GM10248 (cell line): ENCODE data around the gene BCL2.
"Not testable (repeated sequence)": the region's sequence is repeated elsewhere in the genome, so short reads cannot be mapped to it uniquely, and the experiment has no call there.

Experiments used
- CTCF ChIA-PET: fragments of 300-600 bp; sonication (Branson Sonifier 250); formaldehyde crosslinking; extraction: SDS; loops from one replicate; lab custom pipeline; 2021; ENCODE audit warnings: antibody characterized with exemption; lab: Yijun Ruan, JAX
- POLR2A ChIA-PET: fragments of 350-650 bp; sonication (Branson Sonifier 250); formaldehyde crosslinking; extraction: SDS; loops from one replicate; lab custom pipeline; 2020; ENCODE audit warnings: antibody characterized with exemption; lab: Yijun Ruan, JAX
- DNase-seq: peaks from one replicate; pipeline ENCODE4 v3.0.0; 2012; ENCODE audit errors: extremely low spot score
- CTCF ChIP-seq: IDR thresholded peaks from 2 replicates; pipeline ENCODE4 v1.5.1; 2012; ENCODE audit warnings: mild to moderate bottlenecking, low read depth; ENCODE audit errors: extremely low read depth, missing control alignments, control extremely low read depth

The BCL2 gene

GRCh38 chr18:63236406-63236805 is 83.2 kb downstream of the BCL2 start:
- CTCF ChIA-PET = interaction anchor here (1.8 kb wide), 1 partner anchor 35 kb away, joined by 4 read pairs; no protein-coding TSS in a partner anchor

GRCh38 chr18:63235920-63236319 is 83.6 kb downstream of the BCL2 start:
- DNase-seq, POLR2A ChIA-PET, CTCF ChIA-PET: not testable (repeated sequence)

More at GRCh38 chr18:63236406-63236805, 83.2 kb downstream of the BCL2 start:
- no peak for DNase-seq
- POLR2A ChIA-PET = no interaction called here
- TF ChIP-seq CTCF = no peak

- TF ChIP-seq CTCF = no peak
- DNase-seq = no peak
- POLR2A ChIA-PET = no interaction called here
- CTCF ChIA-PET = no interaction called here
Observed at GRCh38 chr18:63234841-63235240, 84.7 kb downstream of the BCL2 start.

GRCh38 chr18:63234432-63234831 is 85.1 kb downstream of the BCL2 start:
- DNase-seq = no peak
- no peak for TF ChIP-seq CTCF
- ChIA-PET POLR2A (no interaction called here), CTCF (interaction anchor here (1.2 kb wide), 1 partner anchor 38 kb away, joined by 3 read pairs; no protein-coding TSS in a partner anchor)

DNA sequence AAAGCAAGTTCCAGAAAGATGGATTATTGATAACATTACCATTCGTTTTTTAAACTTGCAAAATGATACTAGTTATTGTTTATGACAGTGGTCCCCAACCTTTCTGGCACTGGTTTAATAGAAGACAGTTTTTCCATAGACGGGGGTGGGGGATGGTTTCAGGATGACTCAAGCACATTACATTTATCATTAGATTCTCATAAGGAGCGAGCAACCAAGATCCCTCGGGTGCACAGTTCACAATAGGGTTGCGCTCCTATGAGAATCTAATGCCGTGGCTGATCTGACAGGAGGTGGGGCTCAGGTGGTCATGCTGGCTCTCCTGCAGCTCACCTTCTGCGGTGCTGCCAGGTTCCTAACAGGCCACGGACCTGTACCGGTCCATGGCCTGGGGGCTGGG is 86.2 kb downstream of the BCL2 start:
- TF ChIP-seq CTCF = no peak
- no peak for DNase-seq
- CTCF ChIA-PET = interaction anchor here (1.2 kb wide), 2 partner anchors 9 to 37 kb away, joined by 3 read pairs; no protein-coding TSS in a partner anchor
- POLR2A ChIA-PET = no interaction called here

- DNase-seq = no peak
- CTCF ChIA-PET = interaction anchor here (1.2 kb wide), 1 partner anchor 8 kb away, joined by 3 read pairs; no protein-coding TSS in a partner anchor
- no peak for TF ChIP-seq CTCF
- POLR2A ChIA-PET = no interaction called here
Observed at GRCh38 chr18:63232826-63233225, 86.7 kb downstream of the BCL2 start.

- no peak for TF ChIP-seq CTCF
- no peak for DNase-seq
- POLR2A ChIA-PET = no interaction called here
- CTCF ChIA-PET = no interaction called here
Observed at GRCh38 chr18:63229971-63230370, 89.6 kb downstream of the BCL2 start.
